HCEC 1CT (cell line): ENCODE results near the gene ACOT7.

ENCODE experiments used
- DNase-seq: peaks from one replicate; pipeline ENCODE4 v3.0.0-alpha.2; 2017

The ACOT7 gene

GRCh38 chr1:6307099-6307498 is 86.5 kb downstream of the ACOT7 start:
- DNase-seq: no peak

GRCh38 chr1:6303397-6304012 is 90.1 kb downstream of the ACOT7 start:
- DNase-seq: no peak

- DNase-seq: no peak
Observed at GRCh38 chr1:6302568-6302967, 91.0 kb downstream of the ACOT7 start.

- no peak for DNase-seq
Observed at GRCh38 chr1:6301526-6301925, 92.0 kb downstream of the ACOT7 start.

GRCh38 chr1:6300342-6301048 is 93.1 kb downstream of the ACOT7 start:
- DNase-seq: no peak

- no peak for DNase-seq
Observed at GRCh38 chr1:6299557-6300165, 93.9 kb downstream of the ACOT7 start.

GRCh38 chr1:6298940-6299465 is 94.6 kb downstream of the ACOT7 start:
- no peak for DNase-seq

- no peak for DNase-seq
Observed at GRCh38 chr1:6298530-6298929, 95.0 kb downstream of the ACOT7 start.

- DNase-seq: no peak
Observed at GRCh38 chr1:6295910-6296309, 97.7 kb downstream of the ACOT7 start.

- no peak for DNase-seq
Observed at GRCh38 chr1:6294890-6295556, 98.5 kb downstream of the ACOT7 start.

GRCh38 chr1:6294080-6294889 is 99.3 kb downstream of the ACOT7 start:
- no peak for DNase-seq

- DNase-seq: no peak
Observed at GRCh38 chr1:6292102-6292501, 101.5 kb downstream of the ACOT7 start.

GRCh38 chr1:6288665-6289064 is 104.9 kb downstream of the ACOT7 start:
- no peak for DNase-seq

GRCh38 chr1:6288026-6288425 is 105.5 kb downstream of the ACOT7 start:
- no peak for DNase-seq

GRCh38 chr1:6287431-6287886 is 106.1 kb downstream of the ACOT7 start:
- DNase-seq: no peak

- DNase-seq: no peak
Observed at GRCh38 chr1:6287029-6287428, 106.5 kb downstream of the ACOT7 start.

- DNase-seq: no peak
Observed at GRCh38 chr1:6286266-6286665, 107.3 kb downstream of the ACOT7 start.

GRCh38 chr1:6285336-6285735 is 108.2 kb downstream of the ACOT7 start:
- no peak for DNase-seq

GRCh38 chr1:6282577-6283270 is 110.8 kb downstream of the ACOT7 start:
- no peak for DNase-seq

- DNase-seq: no peak
Observed at GRCh38 chr1:6281511-6282402, 111.8 kb downstream of the ACOT7 start.
